Activated CD8-positive, alpha-beta T cell treated with anti-CD3 and anti-CD28 coated beads for 36 hours (primary cell): ENCODE measurements around the gene CFAP92. TPM values are rescaled to one million over a fixed set of nuclear protein-coding genes. Genes with fewer than 3 reads are reported as not detected.

Source experiments
- ATAC-seq: fragments of 200-7000 bp; cut with Tn5 transposase; one replicate; pipeline ENCODE4 v1.10.0; 2021; ENCODE audit warnings: mild to moderate bottlenecking, moderate library complexity
- CTCF ChIA-PET: fragments of 350-600 bp; sonication (Branson Sonifier 250); formaldehyde crosslinking; loops from one replicate; lab custom pipeline; 2021; ENCODE audit warnings: antibody characterized with exemption; lab: Charles Lee
- POLR2A ChIA-PET: fragments of 350-600 bp; sonication (Branson Sonifier 250); formaldehyde crosslinking; loops from one replicate; lab custom pipeline; 2021; ENCODE audit warnings: antibody characterized with exemption; lab: Charles Lee
- DNase-seq: peaks from one replicate; pipeline ENCODE4 v3.0.0-alpha.2; 2020
- H3K27ac Mint-ChIP-seq: one replicate; pipeline ENCODE4 v1.8.0; 2021; ENCODE audit warnings: mild to moderate bottlenecking, mixed read lengths
- H3K27me3 Mint-ChIP-seq: one replicate; pipeline ENCODE4 v1.8.0; 2021; ENCODE audit warnings: mixed read lengths
- H3K36me3 Mint-ChIP-seq: one replicate; pipeline ENCODE4 v1.8.0; 2021; ENCODE audit warnings: low read depth, mixed read lengths
- H3K4me1 Mint-ChIP-seq: one replicate; pipeline ENCODE4 v1.8.0; 2021; ENCODE audit warnings: low read depth, mixed read lengths
- H3K4me3 Mint-ChIP-seq: one replicate; pipeline ENCODE4 v1.8.0; 2021; ENCODE audit warnings: mild to moderate bottlenecking, moderate library complexity, mixed read lengths
- H3K9me3 Mint-ChIP-seq: one replicate; pipeline ENCODE4 v1.8.0; 2021; ENCODE audit warnings: mixed read lengths
- CTCF ChIP-seq: fragments of 200-600 bp; IDR thresholded peaks from one replicate; pipeline ENCODE4 v1.8.0; 2022; ENCODE audit warnings: antibody characterized with exemption, mild to moderate bottlenecking
- intact Hi-C: fragments of 100-400 bp; cut with micrococcal nuclease; formaldehyde crosslinking; loops from one replicate; pipeline ENCODE4 v1.10.0; 2022
- total RNA-seq, 2 experiments: library from RNA; stranded (reverse); gene quantifications; one replicate each; pipeline ENCODE4 v1.2.3, GENCODE V29; 2021

The CFAP92 gene
- total RNA-seq, 2 experiments from 2014 or later = 0.38 to 0.83 TPM

- ChIA-PET CTCF (interaction anchor here (2.6 to 7.1 kb wide), 3 partner anchors 11 to 38 kb away, joined by 10 to 66 read pairs (median 26); no protein-coding TSS in a partner anchor), POLR2A (interaction anchor here (0.8 to 4.0 kb wide), 6 partner anchors 8 to 175 kb away, joined by 3 to 27 read pairs (median 4); no protein-coding TSS in a partner anchor)
- TF ChIP-seq CTCF = no peak
- Mint-ChIP-seq H3K9me3 (no peaks in the 10 kb centered on the region), H3K4me3 (no peak overlapping the region), H3K27ac (no peak overlapping the region), H3K27me3 (peaks cover 7% of the 10 kb centered on the region), H3K36me3 (no peaks in the 10 kb centered on the region), H3K4me1 (peaks cover 22% of the 10 kb centered on the region)
- intact Hi-C loops = no loop called here
- DNase-seq = no peak
- no peak for ATAC-seq
These were observed 13.9 kb upstream of the CFAP92 start for GRCh38 chr3:129007792-129008191.

- no peak for TF ChIP-seq CTCF
- no peak for DNase-seq
- no peak for ATAC-seq
- no peaks in the 10 kb centered on the region for H3K9me3 Mint-ChIP-seq
- no peak overlapping the region for H3K27ac Mint-ChIP-seq
- H3K4me3 Mint-ChIP-seq = no peak overlapping the region
- peaks cover 29% of the 10 kb centered on the region for H3K4me1 Mint-ChIP-seq
- H3K27me3 Mint-ChIP-seq = peaks cover 15% of the 10 kb centered on the region
- POLR2A ChIA-PET = interaction anchor here (0.7 to 4.0 kb wide), 6 partner anchors 9 to 309 kb away, joined by 3 to 27 read pairs (median 3); a partner anchor contains a TSS
- H3K36me3 Mint-ChIP-seq = no peaks in the 10 kb centered on the region
- CTCF ChIA-PET = interaction anchor here (1.0 to 7.1 kb wide), 5 partner anchors 12 to 47 kb away, joined by 3 to 66 read pairs (median 10); no protein-coding TSS in a partner anchor
- intact Hi-C loops = no loop called here
These were observed 13.0 kb upstream of the CFAP92 start for GRCh38 chr3:129006864-129007263.

- H3K36me3 Mint-ChIP-seq = no peaks in the 10 kb centered on the region
- H3K27ac Mint-ChIP-seq = no peak overlapping the region
- peaks cover 29% of the 10 kb centered on the region for H3K4me1 Mint-ChIP-seq
- no peak overlapping the region for H3K4me3 Mint-ChIP-seq
- peaks cover 15% of the 10 kb centered on the region for H3K27me3 Mint-ChIP-seq
- DNase-seq = no peak
- CTCF ChIA-PET = interaction anchor here (1.3 to 7.1 kb wide), 4 partner anchors 13 to 48 kb away, joined by 6 to 66 read pairs (median 18); no protein-coding TSS in a partner anchor
- POLR2A ChIA-PET = interaction anchor here (3.5 to 4.1 kb wide), 3 partner anchors 9 to 21 kb away, joined by 15 to 27 read pairs (median 22); no protein-coding TSS in a partner anchor
- TF ChIP-seq CTCF = no peak
- ATAC-seq = no peak
- intact Hi-C loops = no loop called here
- H3K9me3 Mint-ChIP-seq = no peaks in the 10 kb centered on the region
These were observed 11.8 kb upstream of the CFAP92 start for GRCh38 chr3:129005526-129006303.

- Mint-ChIP-seq H3K4me3 (no peak overlapping the region), H3K27ac (no peak overlapping the region), H3K27me3 (peaks cover 20% of the 10 kb centered on the region), H3K36me3 (no peaks in the 10 kb centered on the region), H3K9me3 (no peaks in the 10 kb centered on the region), H3K4me1 (peaks cover 31% of the 10 kb centered on the region)
- ATAC-seq = no peak
- no peak for TF ChIP-seq CTCF
- intact Hi-C loops = no loop called here
- ChIA-PET POLR2A (interaction anchor here (0.8 to 4.1 kb wide), 3 partner anchors 8 to 22 kb away, joined by 3 to 22 read pairs (median 15); no protein-coding TSS in a partner anchor), CTCF (interaction anchor here (1.4 to 7.1 kb wide), 7 partner anchors 11 to 128 kb away, joined by 4 to 66 read pairs (median 9); partner anchors contain the start of gene CFAP92)
- no peak for DNase-seq
These were observed 10.9 kb upstream of the CFAP92 start for GRCh38 chr3:129004639-129005295.
